ENCODE data around the gene FSCN2.

- TF ChIP-seq CTCF (conservative IDR thresholded peaks at IDR 0.05): no peak
- no peak for TF ChIP-seq EZH2 (IDR thresholded peaks at IDR 0.05; ENCODE audit: low read depth)
Observed at GRCh38 chr17:81509972-81510784, 18.0 kb upstream of the FSCN2 start.
